Measurements from ENCODE around the gene LCE1F.

GRCh38 chr1:152768847-152769533 is 6.0 kb upstream of the LCE1F start:
- TF ChIP-seq CTCF (IDR thresholded peaks at IDR 0.05; ENCODE audit: insufficient read depth, low read length) (no peak), POLR2AphosphoS5 (IDR thresholded peaks at IDR 0.05; ENCODE audit: low read depth) (no peak), GABPA (IDR thresholded peaks at IDR 0.05; ENCODE audit: low read depth) (no peak)
